ENCODE measurements around the gene HGFAC.
"Not testable (repeated sequence)": the region's sequence is repeated elsewhere in the genome, so short reads cannot be mapped to it uniquely, and the experiment has no call there.

HGFAC gene

DNA sequence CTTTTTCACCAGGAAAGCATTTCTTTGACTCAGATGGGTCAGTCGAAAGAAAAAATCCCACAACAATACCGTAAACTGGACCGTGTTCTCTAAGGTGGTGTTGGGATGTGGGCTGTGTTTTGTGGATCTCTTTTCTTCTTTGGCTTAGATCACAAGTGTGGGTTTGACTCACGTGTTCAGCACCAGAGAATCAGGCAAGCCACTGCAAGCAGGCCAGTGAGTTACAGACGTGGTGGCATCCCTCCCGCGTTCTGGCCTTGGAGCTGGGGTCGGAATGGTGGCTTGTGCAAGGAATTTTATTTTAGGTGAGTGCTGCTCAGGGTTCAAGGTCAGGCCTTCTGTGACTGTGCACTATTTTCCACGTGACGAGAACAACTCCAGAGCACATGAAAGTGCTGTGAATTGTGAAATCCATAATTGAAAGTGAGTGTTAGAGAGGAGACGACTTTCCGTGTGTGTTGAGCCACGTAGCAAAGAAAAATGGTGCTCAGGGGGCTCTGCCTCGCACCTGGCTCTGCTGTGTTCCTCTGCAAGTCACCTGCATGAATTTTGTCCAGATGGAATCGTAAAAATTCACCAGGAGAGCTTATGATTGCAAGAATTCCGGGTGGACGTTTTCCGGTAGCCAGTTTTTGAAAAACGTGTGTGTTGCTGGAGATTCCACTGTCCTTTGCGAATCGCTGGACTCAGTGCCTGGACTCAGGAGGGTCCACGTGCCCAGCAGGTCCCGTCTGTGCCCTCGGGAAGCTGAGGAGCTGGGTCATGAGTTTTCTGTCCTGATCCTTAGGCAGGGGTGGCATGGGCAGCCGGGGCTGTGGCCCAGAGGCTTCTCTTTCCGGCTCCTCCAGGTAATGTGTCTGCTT, 33.6 kb upstream of the HGFAC start:
- Histone ChIP-seq H4K20me1 (peaks cover 60 to 89% (median 74%) of the 10 kb centered on the region in 11 experiments; a peak in 21 of 22 replicates), H3K9me3 (replicated peaks in 1 of 11) (peaks cover 0 to 17% (median 15%) of the 10 kb centered on the region in 11 experiments; a peak in 21 of 22 replicates), H3K4me3 (no peak overlapping the region), H3K27ac (no peak overlapping the region), H3K4me1 (peaks cover 28 to 83% (median 65%) of the 10 kb centered on the region in 10 experiments), H3K36me3 (peaks cover 6 to 30% (median 16%) of the 10 kb centered on the region in 11 experiments; a peak in 19 of 22 replicates), H3K9ac (peak overlapping the region in 3 of 11 experiments; percentile 5 to 25 (median 12); a peak in 1 of 22 replicates), H3K27me3 (no peaks in the 10 kb centered on the region), H3K4me2 (peak overlapping the region; percentile 40 to 91 (median 71))
- TF ChIP-seq Cebpa-rat (IDR thresholded peaks at IDR 0.05): 0 out of 22 replicates have a peak, but pooled peaks of 1 of the 11 experiments have one; percentile 32

DNA sequence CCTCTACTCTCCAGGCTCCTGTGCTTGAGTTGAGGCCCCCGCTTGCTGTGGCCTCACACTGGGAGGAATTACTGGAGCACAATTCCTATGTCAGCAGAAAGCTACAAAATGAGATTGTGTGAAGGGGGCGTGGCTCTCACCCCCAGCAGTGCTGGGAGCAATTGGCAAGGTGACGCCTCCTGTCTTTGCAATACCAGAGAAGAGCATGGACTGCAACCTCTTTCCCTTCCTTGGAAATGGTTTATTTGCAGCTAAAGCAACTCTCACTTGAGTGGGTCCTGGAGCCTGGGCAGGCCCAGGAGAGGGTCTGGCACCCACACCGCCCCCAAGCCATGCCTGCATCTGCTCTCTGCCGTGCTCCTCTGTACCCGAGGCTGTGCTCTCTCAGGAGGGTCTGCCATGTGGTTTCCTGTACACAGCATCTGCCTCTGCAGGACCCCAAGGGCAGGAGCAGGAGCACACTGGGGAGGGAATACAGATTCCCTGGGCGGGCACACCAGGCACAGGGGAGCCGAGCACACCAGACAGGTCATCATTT, 32.9 kb upstream of the HGFAC start:
- H4K20me1 ChIP-seq: peaks cover 67 to 96% (median 81%) of the 10 kb centered on the region in 11 experiments; a peak in 21 of 22 replicates
- peaks cover 0 to 10% (median 9%) of the 10 kb centered on the region in 11 experiments; a peak in 21 of 22 replicates for H3K9me3 ChIP-seq (replicated peaks in 1 of 11)
- H3K4me3 ChIP-seq: no peak overlapping the region
- peaks cover 0 to 6% (median 0%) of the 10 kb centered on the region in 11 experiments; a peak in 2 of 22 replicates for H3K27me3 ChIP-seq
- H3K4me1 ChIP-seq: peaks cover 29 to 86% (median 71%) of the 10 kb centered on the region in 10 experiments
- peaks cover 0 to 23% (median 10%) of the 10 kb centered on the region in 11 experiments; a peak in 16 of 22 replicates for H3K36me3 ChIP-seq
- H3K4me2 ChIP-seq: peak overlapping the region; percentile 40 to 91 (median 71)
- H3K27ac ChIP-seq: no peak overlapping the region
- peak overlapping the region in 3 of 11 experiments; percentile 5 to 25 (median 12); a peak in 1 of 22 replicates for H3K9ac ChIP-seq
- TF ChIP-seq Cebpa-rat (IDR thresholded peaks at IDR 0.05): no peak

DNA sequence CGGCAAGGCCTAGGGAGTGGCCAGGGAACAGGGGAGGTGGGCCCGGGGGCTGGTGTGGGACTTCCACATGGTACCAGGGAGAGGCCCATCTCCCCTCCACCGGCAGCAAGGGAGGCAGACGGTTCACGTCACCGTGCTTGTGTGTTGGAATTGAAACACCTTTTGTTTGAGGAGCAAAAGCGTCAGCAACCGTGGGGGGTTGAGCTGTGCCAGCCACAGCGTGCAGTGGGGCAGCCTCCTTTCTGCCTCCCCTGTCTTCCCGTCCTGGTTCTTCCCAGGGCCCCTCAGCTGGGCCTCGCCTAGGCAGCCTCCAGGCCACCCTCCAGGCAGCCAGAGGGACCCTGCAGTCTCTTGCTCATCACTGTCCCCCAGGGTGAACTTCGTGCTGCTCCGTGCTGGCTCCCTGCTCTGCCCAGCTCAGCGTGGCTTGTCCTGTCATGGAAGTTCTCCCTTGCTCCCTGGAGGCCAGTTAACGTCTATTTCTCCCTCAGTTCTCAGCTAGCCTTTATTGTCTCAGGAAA, 32.1 kb upstream of the HGFAC start:
- Histone ChIP-seq H4K20me1 (peaks cover 71 to 100% (median 86%) of the 10 kb centered on the region in 11 experiments; a peak in 21 of 22 replicates), H3K36me3 (peaks cover 0 to 15% (median 4%) of the 10 kb centered on the region in 11 experiments; a peak in 15 of 22 replicates), H3K9me3 (replicated peaks in 1 of 11) (peaks cover 0 to 4% (median 1%) of the 10 kb centered on the region in 11 experiments; a peak in 15 of 22 replicates), H3K4me1 (peaks cover 37 to 90% (median 77%) of the 10 kb centered on the region in 10 experiments), H3K27me3 (peaks cover 0 to 8% (median 0%) of the 10 kb centered on the region in 11 experiments; a peak in 2 of 22 replicates), H3K4me2 (peak overlapping the region; percentile 25 to 91 (median 71); a peak in 21 of 22 replicates), H3K27ac (no peak overlapping the region), H3K4me3 (no peak overlapping the region), H3K9ac (peak overlapping the region in 3 of 11 experiments; percentile 25 to 39 (median 38); a peak in 2 of 22 replicates)
- no peak for TF ChIP-seq Cebpa-rat (IDR thresholded peaks at IDR 0.05)

DNA sequence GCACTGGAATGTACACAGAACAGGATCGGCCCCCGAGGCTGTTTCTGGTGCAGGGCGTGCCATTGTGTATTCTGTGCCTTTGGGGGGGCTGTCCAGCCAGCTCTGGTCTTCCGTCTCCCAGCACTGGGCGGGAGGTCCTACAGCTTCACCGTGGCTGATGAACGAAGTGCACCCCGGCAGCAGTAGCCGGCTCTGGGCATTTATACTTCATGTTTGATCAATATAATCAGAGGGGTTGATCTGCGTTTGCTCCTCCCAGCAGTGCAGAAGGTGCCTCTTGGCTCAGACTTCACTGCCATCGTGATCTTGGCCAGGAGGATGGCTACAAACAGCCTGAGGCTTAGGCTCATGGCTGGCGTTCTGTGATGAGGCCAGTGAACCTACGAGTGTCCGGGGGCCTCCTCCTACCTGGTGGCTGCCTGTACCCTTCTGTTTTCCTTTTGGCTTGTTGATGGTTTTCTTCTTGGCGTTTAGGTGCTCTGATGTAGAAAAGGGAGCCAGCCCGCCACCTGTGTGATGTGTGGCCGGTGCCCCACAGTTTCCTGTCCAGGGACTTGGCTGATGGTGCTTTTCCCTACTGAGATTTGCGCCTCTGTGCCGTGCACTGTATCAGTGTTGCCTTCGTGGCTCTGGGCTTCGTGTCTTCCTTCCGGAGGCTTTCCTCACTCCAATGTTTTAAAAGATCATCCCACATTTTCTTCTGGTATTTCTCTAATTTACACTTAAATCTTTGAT, 31.2 kb upstream of the HGFAC start:
- H4K20me1 ChIP-seq: peaks cover 71 to 100% (median 93%) of the 10 kb centered on the region in 11 experiments; a peak in 21 of 22 replicates

DNA sequence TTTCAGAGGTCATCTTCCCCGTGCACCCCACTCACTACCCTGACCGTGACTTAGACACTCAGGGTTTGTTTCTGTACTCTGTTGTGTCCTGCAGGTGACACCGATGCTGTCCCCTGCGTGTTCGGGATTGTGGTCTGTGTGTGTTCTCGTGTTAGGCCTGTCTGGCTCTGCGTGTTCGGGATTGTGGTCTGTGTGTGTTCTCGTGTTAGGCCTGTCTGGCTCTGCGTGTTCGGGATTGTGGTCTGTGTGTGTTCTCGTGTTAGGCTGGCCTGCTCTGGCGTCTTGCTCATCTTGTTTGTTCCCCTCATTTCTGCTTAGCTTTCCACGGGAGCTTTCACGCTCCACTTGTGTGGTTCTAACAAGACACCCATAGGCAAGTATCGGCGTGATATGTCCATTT, 30.6 kb upstream of the HGFAC start:
- H3K4me3 ChIP-seq; H3K9me3 ChIP-seq (replicated peaks in 1 of 11); H3K27me3 ChIP-seq; H3K27ac ChIP-seq: not testable (repeated sequence)
- Histone ChIP-seq H4K20me1 (peaks cover 68 to 100% (median 94%) of the 10 kb centered on the region in 11 experiments; a peak in 21 of 22 replicates), H3K4me1 (peaks cover 43 to 89% (median 79%) of the 10 kb centered on the region in 10 experiments), H3K36me3 (peaks cover 9 to 19% (median 13%) of the 10 kb centered on the region in 11 experiments; a peak in 21 of 22 replicates), H3K9ac (peak overlapping the region in 1 of 11 experiments; percentile 4; a peak in 1 of 22 replicates), H3K4me2 (peak overlapping the region in 9 of 11 experiments; percentile 7 to 96 (median 88); a peak in 14 of 22 replicates)

More for the DNA sequence above, 31.2 kb upstream of the HGFAC start:
- peaks cover 0 to 8% (median 0%) of the 10 kb centered on the region in 11 experiments; a peak in 2 of 22 replicates for H3K27me3 ChIP-seq
- no peak overlapping the region for H3K27ac ChIP-seq
- H3K4me2 ChIP-seq: peak overlapping the region in 9 of 11 experiments; percentile 40 to 91 (median 78); a peak in 15 of 22 replicates
- TF ChIP-seq Cebpa-rat (IDR thresholded peaks at IDR 0.05): no peak
- H3K4me3 ChIP-seq: no peak overlapping the region
- H3K36me3 ChIP-seq: peaks cover 3 to 16% (median 6%) of the 10 kb centered on the region in 11 experiments; a peak in 21 of 22 replicates
- H3K9me3 ChIP-seq (replicated peaks in 1 of 11): no peaks in the 10 kb centered on the region
- H3K4me1 ChIP-seq: peaks cover 43 to 93% (median 78%) of the 10 kb centered on the region in 10 experiments
- peak overlapping the region in 2 of 11 experiments; percentile 25 to 38; a peak in 2 of 22 replicates for H3K9ac ChIP-seq

DNA sequence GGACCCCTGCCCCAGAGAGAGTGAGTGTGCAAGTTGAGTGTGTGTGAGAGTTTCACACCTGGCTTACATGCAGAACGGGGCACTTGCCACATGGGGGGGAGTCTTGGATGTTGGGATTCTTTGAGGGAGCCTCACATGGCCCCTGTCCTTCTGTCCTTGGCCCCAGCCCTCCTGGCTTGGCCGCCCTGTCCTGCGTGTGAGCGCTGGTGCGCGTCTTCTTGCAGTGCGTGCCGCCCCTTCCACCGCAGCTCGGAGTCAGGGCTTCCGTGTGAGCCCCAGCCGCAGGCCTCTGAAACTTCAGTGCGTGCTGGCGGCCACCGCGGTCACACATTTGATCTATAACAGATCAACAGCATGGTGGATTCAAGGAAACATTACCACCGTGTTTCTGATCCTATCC, 30.1 kb upstream of the HGFAC start:
- H3K9ac ChIP-seq: peak overlapping the region in 1 of 11 experiments; percentile 4; a peak in 1 of 22 replicates
- peaks cover 43 to 89% (median 79%) of the 10 kb centered on the region in 10 experiments for H3K4me1 ChIP-seq
- H3K4me2 ChIP-seq: peak overlapping the region in 7 of 11 experiments; percentile 78 to 96 (median 90); a peak in 13 of 22 replicates
- peaks cover 68 to 100% (median 91%) of the 10 kb centered on the region in 11 experiments; a peak in 21 of 22 replicates for H4K20me1 ChIP-seq
- peaks cover 0 to 8% (median 0%) of the 10 kb centered on the region in 11 experiments; a peak in 2 of 22 replicates for H3K27me3 ChIP-seq
- H3K4me3 ChIP-seq: no peak overlapping the region
- no peak overlapping the region for H3K27ac ChIP-seq
- peaks cover 14 to 22% (median 17%) of the 10 kb centered on the region in 11 experiments for H3K36me3 ChIP-seq
- no peak for TF ChIP-seq Cebpa-rat (IDR thresholded peaks at IDR 0.05)
- H3K9me3 ChIP-seq (replicated peaks in 1 of 11): no peaks in the 10 kb centered on the region

DNA sequence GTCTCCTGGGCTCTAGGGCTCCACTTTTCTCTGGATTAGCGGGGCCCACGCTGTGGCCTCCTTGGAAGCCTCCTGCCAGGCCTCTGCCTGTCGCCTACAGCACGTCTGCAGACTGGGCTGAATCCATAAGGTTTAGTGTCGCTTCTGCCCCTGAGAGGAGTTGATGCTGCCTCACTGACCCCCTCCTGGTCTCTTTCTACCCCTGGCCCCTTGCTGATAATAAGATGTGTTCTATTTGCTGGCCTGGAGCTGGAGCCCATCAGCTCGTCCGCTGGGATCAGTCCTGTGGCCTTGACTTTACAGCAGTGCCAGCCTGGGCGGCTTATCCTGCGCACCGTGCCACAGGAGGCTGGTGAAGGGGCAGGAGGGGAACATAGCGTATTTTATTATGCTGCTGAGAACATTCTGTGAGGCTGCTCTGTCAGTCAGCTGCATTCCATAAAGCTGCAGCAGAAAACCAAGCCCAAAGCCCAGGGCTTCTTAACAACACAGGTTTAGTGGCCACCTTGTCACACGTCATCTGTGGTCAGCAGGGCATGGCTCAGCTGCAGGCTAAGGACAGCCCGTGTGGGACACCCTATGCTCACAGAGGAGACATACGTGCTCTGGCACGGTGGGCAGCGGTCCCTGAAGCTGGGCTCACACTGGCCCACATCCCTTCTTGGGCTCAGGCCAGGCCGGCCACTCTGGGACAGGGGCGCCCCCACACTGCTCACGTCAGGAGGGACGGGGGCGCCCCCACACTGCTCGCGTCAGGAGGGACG, 29.3 kb upstream of the HGFAC start:
- peak overlapping the region in 5 of 11 experiments; percentile 30 to 46 (median 37); a peak in 4 of 22 replicates for H3K9ac ChIP-seq
- no peaks in the 10 kb centered on the region for H3K9me3 ChIP-seq (replicated peaks in 1 of 11)
- H3K36me3 ChIP-seq: peaks cover 22 to 26% (median 25%) of the 10 kb centered on the region in 11 experiments
- no peak for TF ChIP-seq Cebpa-rat (IDR thresholded peaks at IDR 0.05)
- H3K4me1 ChIP-seq: peaks cover 43 to 92% (median 83%) of the 10 kb centered on the region in 10 experiments
- peaks cover 0 to 8% (median 0%) of the 10 kb centered on the region in 11 experiments; a peak in 2 of 22 replicates for H3K27me3 ChIP-seq
- no peak overlapping the region for H3K4me3 ChIP-seq
- peak overlapping the region in 2 of 11 experiments; percentile 14 to 22; a peak in 3 of 22 replicates for H3K27ac ChIP-seq
- peak overlapping the region in 9 of 11 experiments; percentile 78 to 96 (median 90); a peak in 17 of 22 replicates for H3K4me2 ChIP-seq
- H4K20me1 ChIP-seq: peaks cover 63 to 99% (median 88%) of the 10 kb centered on the region in 11 experiments; a peak in 21 of 22 replicates

Data from BLaER1 treated with 17β-estradiol and CSF1 and Interleukin-3, amounts not matched to agents 10 nM and 100 nM (cell line).